Measurements from ENCODE around the gene MBTPS1.

DNA sequence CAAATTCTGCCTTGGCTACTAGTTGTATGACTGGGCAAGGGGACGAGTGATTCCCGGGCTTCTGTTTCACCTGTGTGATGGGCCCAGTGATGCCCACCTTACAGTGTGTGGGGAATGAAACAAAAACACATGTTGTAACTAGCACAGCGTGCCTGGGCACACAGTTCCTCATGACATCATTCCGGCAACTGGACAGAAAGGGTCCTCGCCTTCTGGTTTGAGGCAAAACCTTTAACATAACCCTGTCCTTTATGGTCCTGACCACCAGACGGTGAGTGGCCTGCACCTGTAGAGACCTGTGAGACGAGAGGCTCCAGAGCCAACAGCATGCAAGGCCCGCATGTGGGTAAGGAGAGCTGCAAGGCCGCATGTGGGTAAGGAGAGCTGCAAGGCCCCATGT, 66.4 kb downstream of the MBTPS1 start:
- TF ChIP-seq ZZZ3 (IDR thresholded peaks at IDR 0.05) (no peak), NR2F6 (CRISPR knock-in tag; IDR thresholded peaks at IDR 0.05) (no peak), NFATC3 (IDR thresholded peaks at IDR 0.05) (no peak), FOS (IDR thresholded peaks at IDR 0.05; ENCODE audit: extremely low read depth, insufficient read length) (no peak), CREBBP (IDR thresholded peaks at IDR 0.05; ENCODE audit: low read depth, low read length) (no peak), HMG20A (CRISPR knock-in tag; conservative IDR thresholded peaks at IDR 0.05) (no peak), ETV6 (IDR thresholded peaks at IDR 0.05; ENCODE audit: borderline replicate concordance in 1 of 2, low read depth in 2 of 2, low read length in 1 of 2) (no peak), ETV6 (CRISPR knock-in tag; IDR thresholded peaks at IDR 0.05; ENCODE audit: borderline replicate concordance) (no peak)
- TF ChIP-seq, protein P1, sequence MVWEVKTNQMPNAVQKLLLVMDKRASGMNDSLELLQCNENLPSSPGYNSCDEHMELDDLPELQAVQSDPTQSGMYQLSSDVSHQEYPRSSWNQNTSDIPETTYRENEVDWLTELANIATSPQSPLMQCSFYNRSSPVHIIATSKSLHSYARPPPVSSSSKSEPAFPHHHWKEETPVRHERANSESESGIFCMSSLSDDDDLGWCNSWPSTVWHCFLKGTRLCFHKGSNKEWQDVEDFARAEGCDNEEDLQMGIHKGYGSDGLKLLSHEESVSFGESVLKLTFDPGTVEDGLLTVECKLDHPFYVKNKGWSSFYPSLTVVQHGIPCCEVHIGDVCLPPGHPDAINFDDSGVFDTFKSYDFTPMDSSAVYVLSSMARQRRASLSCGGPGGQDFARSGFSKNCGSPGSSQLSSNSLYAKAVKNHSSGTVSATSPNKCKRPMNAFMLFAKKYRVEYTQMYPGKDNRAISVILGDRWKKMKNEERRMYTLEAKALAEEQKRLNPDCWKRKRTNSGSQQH (CRISPR knock-in tag; IDR thresholded peaks at IDR 0.05): no peak
- TF ChIP-seq, protein P2, sequence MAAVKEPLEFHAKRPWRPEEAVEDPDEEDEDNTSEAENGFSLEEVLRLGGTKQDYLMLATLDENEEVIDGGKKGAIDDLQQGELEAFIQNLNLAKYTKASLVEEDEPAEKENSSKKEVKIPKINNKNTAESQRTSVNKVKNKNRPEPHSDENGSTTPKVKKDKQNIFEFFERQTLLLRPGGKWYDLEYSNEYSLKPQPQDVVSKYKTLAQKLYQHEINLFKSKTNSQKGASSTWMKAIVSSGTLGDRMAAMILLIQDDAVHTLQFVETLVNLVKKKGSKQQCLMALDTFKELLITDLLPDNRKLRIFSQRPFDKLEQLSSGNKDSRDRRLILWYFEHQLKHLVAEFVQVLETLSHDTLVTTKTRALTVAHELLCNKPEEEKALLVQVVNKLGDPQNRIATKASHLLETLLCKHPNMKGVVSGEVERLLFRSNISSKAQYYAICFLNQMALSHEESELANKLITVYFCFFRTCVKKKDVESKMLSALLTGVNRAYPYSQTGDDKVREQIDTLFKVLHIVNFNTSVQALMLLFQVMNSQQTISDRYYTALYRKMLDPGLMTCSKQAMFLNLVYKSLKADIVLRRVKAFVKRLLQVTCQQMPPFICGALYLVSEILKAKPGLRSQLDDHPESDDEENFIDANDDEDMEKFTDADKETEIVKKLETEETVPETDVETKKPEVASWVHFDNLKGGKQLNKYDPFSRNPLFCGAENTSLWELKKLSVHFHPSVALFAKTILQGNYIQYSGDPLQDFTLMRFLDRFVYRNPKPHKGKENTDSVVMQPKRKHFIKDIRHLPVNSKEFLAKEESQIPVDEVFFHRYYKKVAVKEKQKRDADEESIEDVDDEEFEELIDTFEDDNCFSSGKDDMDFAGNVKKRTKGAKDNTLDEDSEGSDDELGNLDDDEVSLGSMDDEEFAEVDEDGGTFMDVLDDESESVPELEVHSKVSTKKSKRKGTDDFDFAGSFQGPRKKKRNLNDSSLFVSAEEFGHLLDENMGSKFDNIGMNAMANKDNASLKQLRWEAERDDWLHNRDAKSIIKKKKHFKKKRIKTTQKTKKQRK (IDR thresholded peaks at IDR 0.05; ENCODE audit: borderline replicate concordance, low read depth, low read length): no peak
